HG03469 (cell line): ENCODE measurements around the gene FAF1.
"Not testable (repeated sequence)": the region's sequence is repeated elsewhere in the genome, so short reads cannot be mapped to it uniquely, and the experiment has no call there.

Experiments
- ATAC-seq: cut with Tn5 transposase; IDR thresholded peaks from one replicate; pipeline ENCODE4 v1.9.1; 2021; ENCODE audit warnings: mild to moderate bottlenecking, moderate library complexity, moderate number of reproducible peaks; ENCODE audit not compliant: unreplicated experiment

The FAF1 gene

DNA sequence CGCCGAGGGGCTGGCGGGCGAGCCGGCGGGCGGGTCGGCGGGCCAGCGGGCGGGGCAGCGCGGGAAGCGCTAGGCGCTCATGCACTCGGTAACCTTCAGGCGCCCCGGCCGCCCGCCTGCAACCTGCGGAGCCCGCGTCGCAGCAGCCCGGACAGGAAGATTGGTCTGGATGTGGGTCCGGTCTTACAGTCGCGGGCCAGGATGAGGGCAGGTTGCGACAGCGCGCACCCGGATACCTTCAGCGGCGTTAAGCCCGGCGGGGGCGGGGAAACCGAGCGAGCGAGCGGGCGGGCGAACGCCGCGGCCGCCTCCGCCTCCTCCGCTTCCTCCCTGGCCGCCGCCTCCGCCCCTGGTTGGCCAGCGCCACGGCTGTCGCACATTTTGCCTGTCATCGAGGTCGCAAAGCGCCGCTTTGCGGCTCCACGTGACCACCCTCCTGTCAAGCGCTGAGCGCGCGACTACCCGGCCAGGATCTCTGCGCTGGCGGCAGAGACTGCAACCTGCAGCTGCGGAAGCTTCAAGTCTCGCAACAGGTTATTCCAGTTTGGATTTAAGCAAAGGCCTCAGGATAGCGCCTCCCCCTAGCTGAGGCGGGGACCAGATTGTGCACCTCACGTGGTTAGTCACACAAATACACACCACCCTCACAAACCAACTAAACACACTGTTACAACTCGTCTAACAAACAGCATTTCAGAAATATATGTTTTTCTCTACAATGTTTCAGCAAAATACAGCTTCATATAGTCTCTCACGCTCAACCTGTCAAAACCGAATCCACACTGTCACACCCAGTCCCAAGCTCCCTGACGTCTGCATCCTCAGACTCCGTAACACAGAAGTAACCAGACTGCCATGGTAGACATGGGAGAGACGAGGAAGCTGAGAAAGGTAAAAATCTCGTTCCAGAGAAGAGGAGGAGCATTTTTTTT, at the start of gene FAF1:
Gene FAF1 (minus strand): TSS at position 355 of the 932 bp plus-strand sequence. CDS start 456 bp downstream, outside the sequence.
- peak; percentile 78 for ATAC-seq

DNA sequence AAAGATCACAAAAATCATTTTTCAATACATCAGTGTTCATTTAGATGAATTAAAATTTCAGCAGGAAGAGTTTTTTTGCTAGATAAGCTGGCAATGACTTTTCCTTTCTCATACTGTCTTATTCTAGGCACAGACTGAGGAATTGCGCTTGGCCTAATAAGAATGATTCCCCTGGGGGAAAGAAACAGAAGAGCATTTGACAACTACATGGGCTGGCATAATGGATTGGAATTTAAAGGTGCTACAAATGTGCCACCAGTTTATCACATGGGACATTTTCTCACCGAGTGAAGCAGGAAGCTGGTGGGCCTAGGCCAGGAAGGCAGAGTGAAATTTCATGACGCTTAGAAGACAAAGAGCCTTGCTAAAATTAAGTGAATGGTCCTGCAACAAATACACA, 49.3 kb upstream of the FAF1 start:
- ATAC-seq = no peak

DNA sequence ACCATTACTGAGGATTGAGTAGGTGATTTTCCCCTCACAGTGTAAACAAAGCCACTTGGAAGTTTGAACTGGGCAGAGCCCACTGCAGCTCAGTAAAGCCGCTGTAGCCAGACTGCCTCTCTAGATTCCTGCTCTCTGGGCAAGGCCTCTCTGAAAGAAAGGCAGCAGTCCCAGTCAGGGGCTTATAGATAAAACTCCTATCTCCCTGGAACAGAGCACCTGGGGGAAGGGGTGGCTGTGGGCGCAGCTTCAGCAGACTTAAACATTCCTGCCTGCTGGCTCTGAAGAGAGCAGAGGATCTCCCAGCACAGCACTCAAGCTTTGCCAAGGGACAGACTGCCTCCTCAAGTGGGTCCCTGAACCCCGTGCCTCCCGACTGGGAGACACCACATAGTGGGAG, 45.5 kb upstream of the FAF1 start:
- not testable (repeated sequence) for ATAC-seq

DNA sequence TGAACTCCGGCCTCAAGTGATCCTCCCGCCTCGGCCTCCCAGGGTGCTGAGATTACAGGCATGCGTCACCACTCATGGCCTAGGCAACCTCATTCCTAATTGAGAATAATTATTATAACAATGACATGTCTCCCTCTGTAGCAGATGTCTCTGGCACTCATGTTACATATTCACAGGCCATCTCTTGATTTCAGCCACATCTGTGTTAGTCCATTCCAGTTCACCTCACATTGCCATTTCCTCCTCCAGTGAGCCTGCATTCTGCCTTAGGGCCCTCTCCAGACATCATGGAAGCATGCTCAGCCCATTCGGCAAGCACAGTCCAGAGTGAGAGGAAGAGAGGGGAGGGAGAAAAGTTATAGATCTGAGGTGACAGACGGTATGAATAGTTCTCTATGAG, 42.4 kb upstream of the FAF1 start:
- no peak for ATAC-seq

DNA sequence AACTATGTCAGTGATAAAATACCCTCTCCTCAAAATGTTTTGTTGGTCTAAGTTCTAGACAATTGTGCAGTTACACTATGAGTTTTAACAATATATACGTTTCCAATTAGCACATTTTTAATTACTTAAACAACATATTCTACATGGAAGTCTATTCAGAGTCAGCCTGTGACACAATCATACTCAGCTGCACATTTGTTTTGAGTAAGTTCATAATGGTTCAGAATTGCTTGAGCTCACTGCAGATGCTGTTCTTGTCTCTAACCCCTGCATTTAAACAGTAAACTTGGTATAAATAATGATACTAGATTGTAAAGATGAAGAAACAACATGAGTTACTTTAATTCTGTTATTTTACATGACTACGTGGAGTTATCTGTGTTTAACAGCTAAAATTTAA, 40.6 kb upstream of the FAF1 start:
- ATAC-seq = no peak

DNA sequence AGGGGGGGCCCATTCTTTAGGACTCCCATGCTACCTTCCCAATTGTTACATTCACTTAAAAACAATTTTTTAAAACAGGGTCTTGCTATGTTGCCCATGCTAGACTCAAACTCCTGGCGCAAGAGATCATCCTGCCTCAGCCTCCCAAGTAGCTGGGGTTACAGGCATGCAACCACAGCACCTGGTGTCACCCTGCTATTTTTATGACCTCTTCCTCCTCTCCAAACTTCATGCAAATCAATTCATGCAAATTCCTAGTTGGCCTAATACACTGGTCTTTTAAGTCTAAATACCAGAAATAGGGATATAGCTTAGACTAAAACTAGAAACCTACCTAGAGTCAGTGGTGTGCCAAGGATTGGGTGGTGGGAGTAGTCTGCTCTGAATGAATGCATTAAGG, 40.1 kb upstream of the FAF1 start:
- no peak for ATAC-seq

DNA sequence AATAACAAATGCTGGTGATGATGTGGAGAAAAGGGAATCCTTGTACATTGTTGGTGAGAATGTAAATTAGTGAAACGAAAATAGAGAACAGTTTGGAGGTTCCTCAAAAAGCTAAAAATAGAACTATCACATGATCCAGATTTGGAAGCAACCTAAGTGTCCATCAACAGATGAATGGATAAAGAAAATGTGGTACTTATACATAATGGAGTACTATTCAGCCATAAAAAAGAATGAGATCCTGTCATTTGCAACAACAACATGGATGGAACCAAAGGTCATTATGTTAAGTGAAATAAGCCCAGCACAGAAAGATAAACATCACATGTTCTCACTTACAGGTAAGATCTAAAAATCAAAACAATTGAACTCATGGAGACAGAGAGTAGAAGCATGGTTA, 39.3 kb upstream of the FAF1 start:
- not testable (repeated sequence) for ATAC-seq

DNA sequence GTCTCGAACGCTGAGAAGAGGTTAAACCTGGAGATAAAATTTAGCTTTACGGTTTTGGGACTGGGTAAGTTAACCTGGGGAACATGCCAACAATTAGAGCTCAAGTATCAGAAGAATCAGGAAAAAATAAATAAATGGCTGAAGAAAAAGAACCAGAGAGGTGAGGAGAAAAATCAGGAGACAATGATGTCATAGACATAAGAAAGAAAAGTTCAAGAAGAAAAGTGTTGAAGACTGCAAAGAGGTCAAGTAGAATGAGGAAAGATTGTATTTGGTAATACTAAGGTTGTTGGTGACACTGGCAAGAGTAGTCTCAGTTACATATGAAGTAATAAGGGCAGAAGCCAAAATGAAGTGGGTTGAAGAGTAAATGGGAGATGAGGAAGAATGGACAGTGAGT, 36.0 kb upstream of the FAF1 start:
- ATAC-seq = no peak

DNA sequence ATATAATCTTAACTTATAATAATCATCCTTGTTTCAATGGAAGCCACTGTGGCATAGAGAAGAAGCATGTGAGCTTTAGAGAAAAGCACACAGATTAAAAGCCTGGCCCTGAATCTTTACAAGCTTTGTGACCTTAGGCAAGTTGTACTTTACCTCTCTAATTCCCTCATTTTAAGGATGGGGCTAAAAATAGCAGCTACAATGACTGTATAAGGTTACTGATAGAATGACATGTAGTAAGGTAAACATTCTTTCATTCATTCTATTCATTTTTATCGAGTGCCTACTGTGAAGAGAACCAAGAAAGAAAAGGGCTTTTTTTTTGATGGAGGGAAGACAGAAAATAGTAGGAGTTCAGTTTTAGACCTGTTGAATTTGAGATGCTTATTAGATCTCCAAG, 35.6 kb upstream of the FAF1 start:
- ATAC-seq = no peak

DNA sequence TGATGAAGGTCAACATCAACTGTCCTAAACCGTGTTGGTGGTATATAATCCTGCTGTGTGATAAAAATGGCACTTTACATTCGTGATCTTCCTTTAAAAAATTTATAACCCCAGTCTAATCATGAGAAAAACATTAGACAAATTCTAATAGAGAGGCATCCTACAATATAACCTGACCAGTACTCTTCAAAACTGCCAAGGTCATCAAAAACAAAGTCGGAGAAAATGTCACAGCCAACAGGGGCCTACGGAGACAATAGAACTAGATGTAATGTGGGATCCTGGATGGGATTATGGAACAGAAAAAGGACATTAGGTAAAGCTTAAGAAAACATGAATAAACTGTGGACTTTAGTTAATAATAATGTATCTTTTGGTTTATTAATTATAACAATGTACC, 34.9 kb upstream of the FAF1 start:
- ATAC-seq = no peak

DNA sequence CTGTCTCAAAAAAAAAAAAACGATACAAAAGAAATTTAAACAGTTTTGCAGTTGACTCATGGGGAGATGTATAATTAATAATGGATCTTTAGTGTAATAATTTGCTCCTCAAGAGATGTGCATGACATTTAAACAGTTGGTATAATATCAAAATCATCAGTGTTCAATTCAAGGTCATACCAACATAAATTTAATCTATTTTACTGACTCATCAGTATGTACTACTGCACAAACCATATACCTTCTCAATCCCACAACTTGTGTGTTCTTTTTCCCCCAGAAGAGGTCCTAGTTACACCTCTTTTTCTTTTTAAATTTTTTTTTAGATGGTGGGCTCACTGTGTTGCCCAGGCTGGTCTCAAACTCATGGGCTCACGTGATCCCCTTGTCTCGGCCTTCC, 33.6 kb upstream of the FAF1 start:
- ATAC-seq = no peak

DNA sequence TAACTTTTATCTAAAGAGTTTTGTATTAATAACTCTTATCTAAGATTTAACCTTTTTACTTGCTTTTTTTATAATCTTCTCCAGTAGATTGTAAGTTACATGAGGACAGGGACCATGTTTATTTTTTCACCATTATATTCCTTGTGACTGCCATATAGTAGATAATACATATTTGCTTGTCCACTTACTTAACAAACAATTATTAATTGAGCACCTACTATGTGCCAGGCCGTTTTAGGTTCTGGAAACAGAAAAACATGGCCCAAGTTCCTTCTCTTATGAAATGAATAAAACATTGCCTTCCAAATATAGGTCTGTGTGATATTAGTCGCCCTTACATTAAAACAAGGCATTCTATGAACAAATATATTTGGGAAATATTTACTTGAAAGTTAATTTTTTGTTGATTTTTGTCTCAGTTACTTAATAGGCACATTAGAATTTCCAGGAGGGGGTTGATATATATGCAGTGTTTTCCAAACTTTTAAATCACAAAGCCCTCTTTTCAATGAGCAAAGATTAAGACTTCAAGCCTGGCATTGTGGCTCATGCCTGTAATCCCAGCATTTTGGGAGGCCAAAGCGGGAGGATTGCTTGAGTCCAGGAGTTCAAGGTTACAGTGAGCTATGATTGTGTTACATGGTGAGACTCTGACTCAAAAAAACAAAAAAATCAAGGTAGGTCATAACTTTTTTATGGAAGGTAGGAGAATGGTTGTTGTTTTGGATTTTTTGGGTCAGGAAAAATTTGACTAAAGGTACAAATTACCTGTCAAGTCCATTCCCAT, 32.7 kb upstream of the FAF1 start:
- ATAC-seq = no peak

DNA sequence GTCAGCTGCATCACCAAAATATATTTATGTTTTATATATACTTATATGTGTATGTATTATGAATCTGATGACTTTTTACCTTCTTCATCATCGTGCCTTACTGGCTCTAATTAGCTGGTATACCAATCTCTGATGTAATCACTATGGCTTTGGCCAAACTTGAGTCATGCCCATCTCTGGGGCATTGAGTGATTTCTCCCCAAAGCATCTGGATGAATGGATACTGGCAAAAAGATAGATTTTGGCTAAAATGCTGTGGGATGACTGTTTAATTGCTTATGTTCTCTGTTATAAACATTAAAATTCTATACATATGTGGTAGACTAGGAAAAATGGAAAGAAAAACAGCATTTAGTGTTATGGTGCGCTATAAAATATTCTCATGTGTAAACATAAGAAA, 29.6 kb upstream of the FAF1 start:
- ATAC-seq = no peak

DNA sequence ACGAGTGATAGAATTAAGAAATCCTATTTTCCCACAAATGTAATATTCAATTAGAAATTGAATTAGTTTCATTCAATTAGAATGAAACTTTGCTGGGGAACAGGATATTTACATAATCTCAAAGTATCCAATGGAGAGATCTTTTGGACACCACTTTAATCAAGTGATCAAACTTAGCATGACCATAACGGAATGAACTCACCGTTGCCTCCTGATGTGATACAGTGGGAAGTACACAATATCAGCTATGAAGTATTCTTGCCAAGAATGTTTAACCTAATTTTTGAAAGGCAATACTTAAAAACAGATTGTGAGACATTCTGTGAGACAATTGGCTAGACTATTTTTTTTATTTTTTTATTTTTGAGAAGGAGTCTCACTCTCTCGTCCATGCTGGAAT, 26.6 kb upstream of the FAF1 start:
- ATAC-seq = no peak

DNA sequence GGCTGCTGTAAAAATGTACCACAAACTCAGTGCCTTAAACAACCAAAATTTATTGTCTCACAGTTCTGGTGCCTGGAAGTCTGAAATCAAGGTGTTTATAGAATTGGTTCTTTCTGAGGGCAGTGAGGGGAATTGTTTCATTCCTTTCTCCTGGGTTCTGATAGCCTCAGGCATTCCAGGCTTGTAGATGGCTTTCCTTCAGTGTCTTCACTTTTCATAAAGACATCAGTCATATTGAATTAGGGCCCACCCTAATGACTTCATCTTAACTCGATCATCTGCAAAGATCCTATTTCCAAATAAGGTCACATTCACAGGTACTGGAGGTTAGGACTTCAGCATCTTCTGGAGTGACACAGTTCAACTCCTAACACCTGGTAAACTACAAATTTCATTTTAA, 25.0 kb upstream of the FAF1 start:
- no peak for ATAC-seq

DNA sequence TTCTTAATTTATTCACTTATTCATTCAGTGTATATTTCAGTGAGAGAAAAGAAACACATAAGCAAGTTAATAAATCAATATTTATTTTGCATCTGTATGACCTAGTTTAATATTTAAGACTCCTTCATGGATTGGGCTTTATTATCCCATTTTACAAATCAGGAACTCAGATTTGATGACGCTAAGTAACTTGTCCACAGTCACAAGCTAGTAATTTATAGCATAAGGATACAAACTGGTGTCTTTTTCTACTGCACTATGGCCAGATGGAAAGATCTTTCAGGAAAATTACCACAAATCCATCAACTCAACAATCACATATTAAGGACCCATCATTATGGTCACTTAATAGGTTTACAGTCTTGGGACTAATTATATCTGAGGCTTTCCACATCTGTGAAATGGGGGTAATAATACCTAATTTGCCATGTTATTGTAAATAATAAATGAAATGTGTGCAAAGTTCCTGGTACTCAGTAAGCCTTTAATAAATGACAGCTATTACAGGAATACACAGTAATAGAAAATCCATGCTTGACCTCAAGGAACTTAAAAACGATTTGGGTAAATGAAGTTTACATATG, 23.2 kb upstream of the FAF1 start:
- no peak for ATAC-seq

DNA sequence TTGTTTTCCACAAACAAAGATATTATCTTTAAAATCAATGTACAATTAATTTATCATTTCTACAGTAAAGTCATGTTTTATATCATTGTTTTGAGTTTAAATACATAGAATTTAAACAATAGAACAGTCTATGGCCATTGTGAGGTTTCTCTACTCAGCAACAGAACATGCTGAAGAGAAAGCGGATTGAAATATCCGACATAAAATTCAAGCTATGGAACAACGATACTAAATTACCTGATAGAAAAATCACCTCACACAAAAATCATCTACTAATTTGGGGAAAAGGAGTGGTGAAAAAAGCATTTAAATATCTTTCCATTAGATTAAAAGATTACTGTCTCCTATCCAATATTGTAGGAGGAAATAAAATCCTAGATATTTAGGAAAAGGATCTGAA, 22.5 kb upstream of the FAF1 start:
- ATAC-seq = no peak

DNA sequence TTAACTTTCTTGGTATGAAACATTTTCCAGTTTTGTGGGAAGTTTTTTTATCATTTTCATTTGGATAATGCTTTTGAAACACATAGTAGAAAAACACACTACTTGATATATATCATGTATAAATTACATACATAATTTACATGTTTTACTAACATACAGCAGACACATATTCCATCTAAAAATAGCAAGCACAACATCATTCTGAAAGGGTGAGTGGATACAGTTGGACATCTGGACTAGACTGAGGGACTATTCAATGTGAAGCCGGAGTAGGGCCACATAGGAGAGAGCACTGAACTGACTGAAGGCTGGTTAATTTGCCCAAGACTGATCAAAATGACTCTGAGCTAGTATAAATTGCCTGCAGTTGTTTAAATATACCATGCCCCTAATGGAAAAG, 21.7 kb upstream of the FAF1 start:
- no peak for ATAC-seq

DNA sequence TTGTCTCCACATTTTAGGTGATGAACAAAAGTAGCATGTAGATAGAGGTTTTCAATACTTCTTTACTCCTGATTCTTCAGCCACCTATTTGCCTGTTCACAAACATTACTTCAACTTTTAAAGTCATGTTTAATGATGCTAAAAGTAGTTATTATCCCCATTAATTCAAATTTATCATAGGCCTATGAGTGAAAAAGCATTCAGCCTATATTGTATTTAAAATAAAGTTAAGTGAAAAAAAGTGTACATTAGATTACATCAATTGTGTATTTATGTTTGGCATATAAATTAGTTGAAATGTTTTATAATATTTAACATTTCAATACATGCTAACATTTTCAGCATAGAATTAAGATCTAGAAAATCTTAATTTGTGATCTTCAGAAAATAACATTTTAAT, 20.4 kb upstream of the FAF1 start:
- no peak for ATAC-seq

DNA sequence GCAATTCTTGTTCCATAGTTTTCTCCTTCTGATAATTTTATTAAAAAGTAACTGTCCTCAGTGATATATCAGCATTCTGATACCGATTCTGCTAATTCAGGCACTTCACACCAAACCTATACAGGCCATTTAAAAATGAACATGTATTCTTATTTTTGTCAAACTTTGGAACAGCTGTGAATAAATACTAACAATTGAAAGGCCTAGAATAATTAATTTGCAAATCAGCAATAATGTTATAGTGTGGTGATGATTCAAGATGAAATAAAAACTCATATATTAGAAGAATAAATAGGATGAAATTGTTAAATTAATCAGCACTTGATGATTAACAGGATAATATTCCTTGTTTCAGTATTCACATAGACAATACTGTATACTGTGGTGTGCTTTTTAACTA, 19.9 kb upstream of the FAF1 start:
- ATAC-seq = no peak

DNA sequence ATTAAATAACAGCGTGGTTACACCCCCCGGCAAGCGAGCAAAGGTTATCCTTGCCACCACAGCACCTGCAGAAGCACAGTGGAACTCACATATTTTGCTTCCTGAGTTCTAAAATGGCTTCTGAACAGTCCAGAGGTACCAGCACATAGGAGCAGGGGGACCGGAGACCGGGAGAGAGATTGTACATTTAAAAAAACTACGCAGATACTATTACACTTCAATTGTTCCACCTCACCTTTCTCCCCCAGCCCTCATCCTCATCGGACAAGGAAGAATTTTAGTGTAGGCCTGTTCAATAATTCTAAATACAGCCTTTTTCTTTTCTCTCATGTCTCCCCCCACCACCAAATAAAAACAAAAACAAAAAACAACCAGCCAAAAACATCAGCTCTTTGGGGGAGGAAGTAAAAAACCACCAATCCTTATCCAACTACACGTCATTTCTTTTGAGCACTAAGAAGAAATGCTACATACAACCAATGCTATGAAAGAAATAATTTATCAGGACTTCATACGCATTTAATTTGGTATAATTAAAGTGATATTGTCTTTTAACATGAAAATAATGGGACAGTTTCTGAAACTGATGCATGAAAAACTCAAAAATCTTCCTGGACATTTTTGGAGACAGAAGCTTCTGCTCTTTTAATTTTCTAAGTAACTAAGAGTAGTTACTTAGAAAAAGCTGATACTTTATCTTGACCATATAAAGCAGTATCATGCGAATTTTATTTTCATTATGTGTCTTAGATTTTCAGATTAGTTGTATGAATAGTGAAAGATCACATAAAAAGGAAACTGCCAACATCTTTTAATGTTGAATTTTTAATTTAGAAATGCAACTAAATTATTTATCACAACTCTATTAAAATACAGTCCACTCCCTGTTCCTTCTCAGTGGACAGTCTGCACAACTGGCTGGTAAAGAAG, 19.1 kb upstream of the FAF1 start:
- no peak for ATAC-seq
